SK-N-SH (cell line): Measurements from ENCODE around the gene PRR35. TPM values are rescaled to one million over a fixed set of nuclear protein-coding genes. Genes with fewer than 3 reads are reported as not detected.

ENCODE experiments used
- CTCF ChIA-PET: fragments of 300-600, 350-600 bp; formaldehyde crosslinking; extraction: SDS; loops from one replicate; lab custom pipeline; 2021; lab: Yijun Ruan, JAX
- POLR2A ChIA-PET: fragments of 350-600 bp; sonication (Branson Sonifier 250); formaldehyde crosslinking; extraction: SDS; loops from one replicate; lab custom pipeline; 2020; ENCODE audit warnings: antibody characterized with exemption, inconsistent platforms; lab: Yijun Ruan, JAX
- DNase-seq: peaks from one replicate; pipeline ENCODE4 v3.0.0; 2012
- H2AFZ ChIP-seq: fragments of 200-600 bp; sonication (generic); 2 replicates; pipeline ENCODE4 v1.8.1; 2016; ENCODE audit warnings: antibody characterized with exemption, mild to moderate bottlenecking, low read depth
- H3F3A ChIP-seq: fragments of 200-600 bp; sonication (generic); replicated peaks from 2 replicates; pipeline ENCODE3; 2016; ENCODE audit warnings: antibody characterized with exemption, mild to moderate bottlenecking; ENCODE audit not compliant: insufficient read depth
- H3K27ac ChIP-seq, 2 experiments: fragments of 200-500 bp in 1 of 2; fragments of 200-600 bp in 1 of 2; sonication (Bioruptor generic) in 1 of 2; sonication (generic), shearing (Covaris generic) in 1 of 2; 2 replicates each; pipeline versions ENCODE4 v1.5.1 to v1.6.1; 2014 to 2016; ENCODE audit warnings: low read depth in 2 of 2, inconsistent platforms in 1 of 2, low read length in 1 of 2, mild to moderate bottlenecking in 1 of 2, mixed read lengths in 1 of 2
- H3K27me3 ChIP-seq: fragments of 200-600 bp; sonication (generic), shearing (Covaris generic); 2 replicates; pipeline ENCODE4 v1.6.1; 2016; ENCODE audit warnings: mixed run types; ENCODE audit not compliant: insufficient read depth
- H3K36me3 ChIP-seq, 2 experiments: fragments of 200-500 bp in 1 of 2; fragments of 200-600 bp in 1 of 2; sonication (Bioruptor generic) in 1 of 2; sonication (generic) in 1 of 2; replicated peaks in 1 of 2; 2 replicates each; pipeline versions ENCODE3 to v1.5.1; 2014 to 2016; ENCODE audit warnings: low read length in 1 of 2, mild to moderate bottlenecking in 1 of 2; ENCODE audit not compliant: insufficient read depth in 2 of 2, control insufficient read depth in 1 of 2
- H3K4me1 ChIP-seq, 2 experiments: fragments of 200-500 bp in 1 of 2; fragments of 200-600 bp in 1 of 2; sonication (Bioruptor generic) in 1 of 2; sonication (generic), shearing (Covaris generic) in 1 of 2; 2 replicates each; pipeline versions ENCODE4 v1.5.1 to v1.6.1; 2014 to 2016; ENCODE audit warnings: low read depth in 1 of 2, low read length in 1 of 2, mixed run types in 1 of 2; ENCODE audit not compliant: insufficient read depth in 2 of 2, control insufficient read depth in 1 of 2
- H3K4me2 ChIP-seq: fragments of 200-600 bp; sonication (generic), shearing (Covaris generic); 2 replicates; pipeline ENCODE4 v1.6.1; 2017; ENCODE audit warnings: mixed run types
- H3K4me3 ChIP-seq, 2 experiments: fragments of 200-500 bp in 1 of 2; fragments of 200-600 bp in 1 of 2; sonication (Bioruptor generic) in 1 of 2; sonication (generic), shearing (Covaris generic) in 1 of 2; 2 replicates each; pipeline versions ENCODE4 v1.5.1 to v1.8.1; 2014 to 2016; ENCODE audit warnings: low read depth in 2 of 2, inconsistent platforms in 1 of 2, low read length in 1 of 2, mild to moderate bottlenecking in 1 of 2, mixed read lengths in 1 of 2, moderate library complexity in 1 of 2
- H3K79me2 ChIP-seq: fragments of 200-600 bp; sonication (generic); 2 replicates; pipeline ENCODE4 v1.8.1; 2017; ENCODE audit warnings: mild to moderate bottlenecking; ENCODE audit not compliant: insufficient read depth
- H3K9ac ChIP-seq: fragments of 200-600 bp; sonication (generic); 2 replicates; pipeline ENCODE4 v1.6.1; 2017; ENCODE audit warnings: mixed run types
- H3K9me2 ChIP-seq: fragments of 200-600 bp; sonication (generic); 2 replicates; pipeline ENCODE4 v1.6.1; 2017; ENCODE audit warnings: mixed run types
- H3K9me3 ChIP-seq: fragments of 200-600 bp; sonication (generic); 2 replicates; pipeline ENCODE4 v1.6.1; 2017; ENCODE audit warnings: mixed run types, mild to moderate bottlenecking, moderate library complexity
- H4K20me1 ChIP-seq: fragments of 200-600 bp; sonication (generic); 2 replicates; pipeline ENCODE4 v1.6.1; 2017; ENCODE audit warnings: mild to moderate bottlenecking, mixed run types; ENCODE audit not compliant: insufficient read depth
- CHD2 ChIP-seq: fragments of 150-350 bp; IDR thresholded peaks from 2 replicates; pipeline ENCODE4 v1.6.1; 2018; ENCODE audit warnings: low read length; ENCODE audit not compliant: partially characterized antibody
- FOXM1 ChIP-seq: IDR thresholded peaks from 2 replicates; pipeline ENCODE4 v1.4.0; 2012; ENCODE audit warnings: low read depth, mild to moderate bottlenecking
- JUND ChIP-seq: IDR thresholded peaks from 2 replicates; pipeline ENCODE4 v1.4.0; 2012
- MEF2A ChIP-seq: IDR thresholded peaks from 2 replicates; pipeline ENCODE4 v1.4.0; 2012; ENCODE audit warnings: low read depth, borderline replicate concordance
- RAD21 ChIP-seq: IDR thresholded peaks from 2 replicates; pipeline ENCODE4 v1.6.1; 2012; ENCODE audit warnings: mild to moderate bottlenecking, low read length
- RCOR1 ChIP-seq: fragments of 150-350 bp; IDR thresholded peaks from 2 replicates; pipeline ENCODE4 v1.6.1; 2017; ENCODE audit warnings: antibody characterized with exemption, low read length
- TCF12 ChIP-seq: IDR thresholded peaks from 2 replicates; pipeline ENCODE4 v1.4.0; 2012
- TEAD4 ChIP-seq: IDR thresholded peaks from 2 replicates; pipeline ENCODE4 v1.4.0; 2012; ENCODE audit warnings: mild to moderate bottlenecking, borderline replicate concordance; ENCODE audit not compliant: insufficient read depth
- USF2 ChIP-seq: fragments of 150-350 bp; IDR thresholded peaks from 2 replicates; pipeline ENCODE4 v1.6.1; 2017; ENCODE audit warnings: antibody characterized with exemption, low read length, low read depth, borderline replicate concordance
- YY1 ChIP-seq: IDR thresholded peaks from 2 replicates; pipeline ENCODE4 v1.4.0; 2012; ENCODE audit warnings: low read depth, mild to moderate bottlenecking
- ZBTB33 ChIP-seq: IDR thresholded peaks from 2 replicates; pipeline ENCODE4 v1.4.0; 2012; ENCODE audit warnings: low read depth, borderline replicate concordance
- WGBS: methylation state at CpG from one replicate; pipeline ENCODE4 v1.1.6; 2017; ENCODE audit warnings: low lambda C conversion rate; 5-methylcytosine and 5-hydroxymethylcytosine counted together
- polyA plus RNA-seq, 3 experiments: library from polyadenylated mRNA; depleted of rRNA; stranded (reverse); fragments of >200 nt; gene quantifications; 2 replicates each; pipeline ENCODE4 v1.2.3, GENCODE V29; 2012
- TF ChIP-seq, protein P1 (sequence below): fragments of 150-350 bp; IDR thresholded peaks from 2 replicates; pipeline ENCODE4 v1.6.1; 2016; ENCODE audit warnings: mild to moderate bottlenecking, low read depth, low read length

Gene PRR35
- polyA plus RNA-seq, 1 of the 3 experiments (the other 2 are of a cell fraction), result not detected

- CTCF ChIA-PET, result interaction anchor here (0.9 kb wide), 2 partner anchors 12 to 20 kb away, joined by 3 to 4 read pairs; partner anchors contain the start of gene CAPN15
- peaks cover 0 to 32% of the 10 kb centered on the region in 2 experiments for H3K36me3 ChIP-seq
- H2AFZ ChIP-seq, result no peak overlapping the region
- H3K27ac ChIP-seq, result no peak overlapping the region
- H3K4me1 ChIP-seq, result no peaks in the 10 kb centered on the region
- no peak overlapping the region for H3K4me2 ChIP-seq
- no peaks in the 10 kb centered on the region for H3K79me2 ChIP-seq
- DNase-seq, result no peak
- no peaks in the 10 kb centered on the region for H3K9me2 ChIP-seq
- WGBS, result 94% methylated on average over 29 of the region's 45 CpGs
- H3K27me3 ChIP-seq, result no peaks in the 10 kb centered on the region
- no peaks in the 10 kb centered on the region for H3F3A ChIP-seq
- H3K9ac ChIP-seq, result no peak overlapping the region
- TF ChIP-seq CHD2, result no peak
- TF ChIP-seq MEF2A, result no peak
- no peak for TF ChIP-seq RCOR1
- TF ChIP-seq FOXM1, result no peak
- TF ChIP-seq, protein P1, sequence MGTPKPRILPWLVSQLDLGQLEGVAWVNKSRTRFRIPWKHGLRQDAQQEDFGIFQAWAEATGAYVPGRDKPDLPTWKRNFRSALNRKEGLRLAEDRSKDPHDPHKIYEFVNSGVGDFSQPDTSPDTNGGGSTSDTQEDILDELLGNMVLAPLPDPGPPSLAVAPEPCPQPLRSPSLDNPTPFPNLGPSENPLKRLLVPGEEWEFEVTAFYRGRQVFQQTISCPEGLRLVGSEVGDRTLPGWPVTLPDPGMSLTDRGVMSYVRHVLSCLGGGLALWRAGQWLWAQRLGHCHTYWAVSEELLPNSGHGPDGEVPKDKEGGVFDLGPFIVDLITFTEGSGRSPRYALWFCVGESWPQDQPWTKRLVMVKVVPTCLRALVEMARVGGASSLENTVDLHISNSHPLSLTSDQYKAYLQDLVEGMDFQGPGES, result no peak
- TF ChIP-seq USF2, result no peak
- no peak for TF ChIP-seq ZBTB33
- no peak for TF ChIP-seq JUND
- POLR2A ChIA-PET, result interaction anchor here (1.3 to 1.6 kb wide), 2 partner anchors 12 to 96 kb away, joined by 4 to 6 read pairs; partner anchors contain the start of gene CAPN15
- H4K20me1 ChIP-seq, result no peaks in the 10 kb centered on the region
- no peaks in the 10 kb centered on the region for H3K9me3 ChIP-seq
- no peak overlapping the region for H3K4me3 ChIP-seq
Measured at GRCh38 chr16:515175-515938, 44.8 kb upstream of the PRR35 start.

GRCh38 chr16:515939-516226 lies 44.3 kb upstream of the PRR35 start:
- H3K9me3 ChIP-seq, result no peaks in the 10 kb centered on the region
- ChIA-PET POLR2A (no interaction called here), CTCF (no interaction called here)
- no peaks in the 10 kb centered on the region for H3F3A ChIP-seq
- H3K9me2 ChIP-seq, result no peaks in the 10 kb centered on the region
- H3K27ac ChIP-seq, result no peak overlapping the region
- H3K27me3 ChIP-seq, result no peaks in the 10 kb centered on the region
- H3K79me2 ChIP-seq, result no peaks in the 10 kb centered on the region
- H3K4me3 ChIP-seq, result no peak overlapping the region
- TF ChIP-seq TEAD4, result no peak
- TF ChIP-seq TCF12, result no peak
- TF ChIP-seq, protein P1, result no peak
- TF ChIP-seq RAD21, result no peak
- no peak for TF ChIP-seq RCOR1
- TF ChIP-seq YY1, result no peak
- TF ChIP-seq CHD2, result no peak
- no peak for TF ChIP-seq JUND
- no peak overlapping the region for H3K4me2 ChIP-seq
- no peaks in the 10 kb centered on the region for H3K4me1 ChIP-seq
- no peak overlapping the region for H3K9ac ChIP-seq
- WGBS, result 93% methylated on average over 5 of the region's 11 CpGs
- no peaks in the 10 kb centered on the region for H4K20me1 ChIP-seq
- H3K36me3 ChIP-seq, result peaks cover 0 to 32% of the 10 kb centered on the region in 2 experiments
- H2AFZ ChIP-seq, result no peak overlapping the region
- DNase-seq, result no peak
